GM23338 (cell line): ENCODE data around the gene SHISA7. TPM values are rescaled to one million over a fixed set of nuclear protein-coding genes. Genes with fewer than 3 reads are reported as not detected.
A peak's percentile ranks its signal among the peaks of the same experiment; 100 is the strongest.

ENCODE experiments used
- ATAC-seq: fragments of 200-7000 bp; cut with Tn5 transposase; 3 replicates; pipeline ENCODE4 v1.9.1; 2020
- DNase-seq: peaks from one replicate; pipeline ENCODE4 v3.0.0-alpha.2; 2015; ENCODE audit warnings: low spot score
- H2AFZ ChIP-seq: fragments of 200-600 bp; sonication (generic); 2 replicates; pipeline ENCODE4 v1.8.0; 2016; ENCODE audit warnings: antibody characterized with exemption, mild to moderate bottlenecking, moderate library complexity
- H3F3A ChIP-seq: fragments of 200-600 bp; sonication (generic); replicated peaks from 2 replicates; pipeline ENCODE4 v1.8.0; 2017; ENCODE audit warnings: antibody characterized with exemption, mixed run types, low read depth
- H3K27ac ChIP-seq: fragments of 200-600 bp; sonication (generic); 2 replicates; pipeline ENCODE4 v1.6.1; 2016; ENCODE audit warnings: low read depth
- H3K27me3 ChIP-seq: fragments of 200-600 bp; sonication (generic); 2 replicates; pipeline ENCODE4 v1.8.0; 2016; ENCODE audit warnings: mild to moderate bottlenecking, mixed run types, moderate library complexity; ENCODE audit not compliant: insufficient read depth
- H3K36me3 ChIP-seq: fragments of 200-600 bp; sonication (generic); 2 replicates; pipeline ENCODE4 v1.8.0; 2016; ENCODE audit warnings: mild to moderate bottlenecking; ENCODE audit not compliant: insufficient read depth
- H3K4me1 ChIP-seq: fragments of 200-600 bp; sonication (generic); 2 replicates; pipeline ENCODE4 v1.8.0; 2016; ENCODE audit warnings: mild to moderate bottlenecking, moderate library complexity; ENCODE audit not compliant: insufficient read depth
- H3K4me2 ChIP-seq: fragments of 200-600 bp; sonication (generic); 2 replicates; pipeline ENCODE4 v1.7.1; 2017; ENCODE audit warnings: mixed run types
- H3K4me3 ChIP-seq: fragments of 200-600 bp; sonication (generic); 2 replicates; pipeline ENCODE4 v1.6.1; 2016; ENCODE audit warnings: mixed run types
- H3K79me2 ChIP-seq: fragments of 200-600 bp; sonication (generic); replicated peaks from 2 replicates; pipeline ENCODE4 v1.8.0; 2017; ENCODE audit warnings: mild to moderate bottlenecking; ENCODE audit not compliant: insufficient read depth
- H3K9me2 ChIP-seq: fragments of 200-600 bp; sonication (generic); 2 replicates; pipeline ENCODE4 v1.8.0; 2017; ENCODE audit not compliant: insufficient read depth
- H4K20me1 ChIP-seq: fragments of 200-600 bp; sonication (generic); replicated peaks from 2 replicates; pipeline ENCODE4 v1.8.0; 2017; ENCODE audit warnings: mild to moderate bottlenecking; ENCODE audit not compliant: insufficient read depth
- H3K27ac Mint-ChIP-seq: 2 replicates; pipeline ENCODE4 v1.8.0; 2020; ENCODE audit warnings: inconsistent platforms, mild to moderate bottlenecking, moderate library complexity, mixed read lengths
- H3K27me3 Mint-ChIP-seq: 3 replicates; pipeline ENCODE4 v1.8.0; 2022; ENCODE audit warnings: low read depth, mild to moderate bottlenecking, moderate library complexity, mixed read lengths, inconsistent platforms; ENCODE audit not compliant: insufficient read depth, poor library complexity
- H3K36me3 Mint-ChIP-seq: 3 replicates; pipeline ENCODE4 v1.8.0; 2021; ENCODE audit warnings: low read depth, mild to moderate bottlenecking, inconsistent platforms, moderate library complexity, mixed read lengths
- H3K4me1 Mint-ChIP-seq: 3 replicates; pipeline ENCODE4 v1.8.0; 2020; ENCODE audit warnings: mild to moderate bottlenecking, inconsistent platforms, mixed read lengths
- H3K4me3 Mint-ChIP-seq: 3 replicates; pipeline ENCODE4 v1.8.0; 2021; ENCODE audit warnings: moderate library complexity, mild to moderate bottlenecking, inconsistent platforms, mixed read lengths
- H3K9me3 Mint-ChIP-seq: 3 replicates; pipeline ENCODE4 v1.8.0; 2020; ENCODE audit warnings: moderate library complexity, mild to moderate bottlenecking, inconsistent platforms, mixed read lengths
- EZH2phosphoT487 ChIP-seq: fragments of 200-600 bp; sonication (generic); IDR thresholded peaks from one replicate; pipeline ENCODE4 v1.8.1; 2018; ENCODE audit warnings: antibody characterized with exemption; ENCODE audit not compliant: unreplicated experiment
- POLR2AphosphoS5 ChIP-seq: IDR thresholded peaks from 2 replicates; pipeline ENCODE4 v1.6.1; 2016; ENCODE audit warnings: antibody characterized with exemption, low read depth
- ZNF114 ChIP-seq: fragments of 250-450 bp; sonication (Bioruptor Pico); IDR thresholded peaks from 2 replicates; pipeline ENCODE4 v1.5.0; 2020; ENCODE audit warnings: mild to moderate bottlenecking, moderate library complexity
- polyA plus RNA-seq: library from polyadenylated mRNA; unstranded; fragments of >200 nt; fragmentation: Nextera tagmentation; extraction: Ambion mirVana; gene quantifications from 2 replicates; pipeline ENCODE4 v1.2.1, GENCODE V29; 2016
- total RNA-seq: library from RNA; depleted of rRNA; stranded (reverse); fragments of >200 nt; shearing (Covaris generic); gene quantifications from 2 replicates; pipeline ENCODE4 v1.2.3, GENCODE V29; 2014
- TF ChIP-seq, protein P1 (sequence below): IDR thresholded peaks from one replicate; pipeline ENCODE4 v1.6.1; 2018; ENCODE audit warnings: antibody characterized with exemption; ENCODE audit not compliant: unreplicated experiment
- TF ChIP-seq, protein P2 (sequence below), 2 experiments: fragments of 200-600 bp in 1 of 2; sonication (generic) in 1 of 2; conservative IDR thresholded peaks; 2 replicates each; pipeline versions ENCODE4 v1.5.1 to v1.6.1; 2016 to 2017; ENCODE audit warnings: antibody characterized with exemption in 2 of 2, low read depth in 2 of 2, mild to moderate bottlenecking in 2 of 2, moderate library complexity in 1 of 2
- TF ChIP-seq, protein P3 (sequence below): fragments of 250-450 bp; sonication (Bioruptor Pico); IDR thresholded peaks from 2 replicates; pipeline ENCODE4 v1.5.0; 2020; ENCODE audit warnings: mild to moderate bottlenecking, moderate library complexity
- TF ChIP-seq, protein P4 (sequence below): IDR thresholded peaks from 2 replicates; pipeline ENCODE4 v1.6.1; 2016; ENCODE audit warnings: antibody characterized with exemption

Gene SHISA7
- total and polyA plus RNA-seq, 2 experiments from 2014 or later = 0.32 to 1.4 TPM

DNA sequence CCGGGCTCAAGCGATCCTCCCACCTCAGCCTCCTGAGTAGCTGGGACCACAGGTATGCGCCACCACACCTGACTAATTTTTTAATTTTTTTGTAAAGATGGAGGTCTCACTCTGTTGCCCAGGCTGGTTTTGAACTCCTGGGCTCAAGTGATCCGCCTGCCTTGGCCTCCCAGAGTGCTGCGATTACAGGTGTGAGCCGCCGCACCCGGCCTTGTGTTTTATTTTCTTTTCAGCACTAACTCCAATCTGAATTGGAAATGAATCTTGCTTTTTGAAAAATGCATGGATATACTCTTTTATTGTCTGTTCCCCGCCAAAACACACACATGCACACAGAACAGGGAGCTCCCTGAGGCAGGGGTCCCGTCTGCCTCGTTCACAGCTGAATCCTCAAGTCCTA is 19.6 kb upstream of the SHISA7 start (continued):
- TF ChIP-seq, protein P1, sequence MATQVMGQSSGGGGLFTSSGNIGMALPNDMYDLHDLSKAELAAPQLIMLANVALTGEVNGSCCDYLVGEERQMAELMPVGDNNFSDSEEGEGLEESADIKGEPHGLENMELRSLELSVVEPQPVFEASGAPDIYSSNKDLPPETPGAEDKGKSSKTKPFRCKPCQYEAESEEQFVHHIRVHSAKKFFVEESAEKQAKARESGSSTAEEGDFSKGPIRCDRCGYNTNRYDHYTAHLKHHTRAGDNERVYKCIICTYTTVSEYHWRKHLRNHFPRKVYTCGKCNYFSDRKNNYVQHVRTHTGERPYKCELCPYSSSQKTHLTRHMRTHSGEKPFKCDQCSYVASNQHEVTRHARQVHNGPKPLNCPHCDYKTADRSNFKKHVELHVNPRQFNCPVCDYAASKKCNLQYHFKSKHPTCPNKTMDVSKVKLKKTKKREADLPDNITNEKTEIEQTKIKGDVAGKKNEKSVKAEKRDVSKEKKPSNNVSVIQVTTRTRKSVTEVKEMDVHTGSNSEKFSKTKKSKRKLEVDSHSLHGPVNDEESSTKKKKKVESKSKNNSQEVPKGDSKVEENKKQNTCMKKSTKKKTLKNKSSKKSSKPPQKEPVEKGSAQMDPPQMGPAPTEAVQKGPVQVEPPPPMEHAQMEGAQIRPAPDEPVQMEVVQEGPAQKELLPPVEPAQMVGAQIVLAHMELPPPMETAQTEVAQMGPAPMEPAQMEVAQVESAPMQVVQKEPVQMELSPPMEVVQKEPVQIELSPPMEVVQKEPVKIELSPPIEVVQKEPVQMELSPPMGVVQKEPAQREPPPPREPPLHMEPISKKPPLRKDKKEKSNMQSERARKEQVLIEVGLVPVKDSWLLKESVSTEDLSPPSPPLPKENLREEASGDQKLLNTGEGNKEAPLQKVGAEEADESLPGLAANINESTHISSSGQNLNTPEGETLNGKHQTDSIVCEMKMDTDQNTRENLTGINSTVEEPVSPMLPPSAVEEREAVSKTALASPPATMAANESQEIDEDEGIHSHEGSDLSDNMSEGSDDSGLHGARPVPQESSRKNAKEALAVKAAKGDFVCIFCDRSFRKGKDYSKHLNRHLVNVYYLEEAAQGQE = no peak

DNA sequence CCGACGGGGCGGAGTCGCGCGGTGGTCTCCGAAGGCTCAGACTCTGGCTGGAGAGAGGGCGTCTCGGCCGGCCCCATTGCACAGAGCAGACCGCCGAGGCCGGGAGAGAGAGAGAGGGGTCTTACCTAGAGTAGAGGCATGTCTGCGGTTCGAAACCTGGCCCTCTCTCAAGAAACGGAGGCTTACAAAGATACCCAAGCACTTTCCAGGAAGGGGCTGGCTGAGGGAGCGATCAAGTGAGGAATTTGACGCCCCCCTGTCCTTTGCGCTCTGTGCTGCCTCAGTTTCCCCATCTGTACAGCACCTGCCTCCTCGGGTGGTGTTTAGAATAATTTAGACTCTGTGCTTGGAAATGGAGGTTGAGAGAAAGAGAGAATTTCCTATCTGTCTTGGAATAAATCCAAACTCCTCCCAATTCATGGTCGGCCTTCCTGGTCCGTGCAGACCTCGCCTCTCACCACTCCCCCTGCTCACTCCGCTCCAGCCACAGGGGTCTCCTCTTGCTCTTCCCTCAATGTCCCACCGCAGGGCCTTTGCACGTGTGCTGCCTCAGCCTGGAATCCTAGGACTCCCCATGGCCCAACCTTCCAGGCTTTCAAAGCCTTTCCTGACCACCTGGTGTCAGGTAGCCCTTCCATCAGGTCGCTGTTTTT is 19.0 kb upstream of the SHISA7 start:
- Mint-ChIP-seq H3K27me3 (peaks cover 19% of the 10 kb centered on the region), H3K36me3 (peaks cover 2% of the 10 kb centered on the region; the same call in 1 of the 3 replicates), H3K9me3 (peaks cover 3% of the 10 kb centered on the region; the same call in 1 of the 3 replicates), H3K4me1 (peaks cover 34% of the 10 kb centered on the region), H3K4me3 (peak overlapping the region; percentile 91), H3K27ac (no peak overlapping the region)
- H3K4me2 ChIP-seq = peak overlapping the region; percentile 68; the same call in 1 of the 2 replicates
- no peaks in the 10 kb centered on the region for H3K9me2 ChIP-seq
- no peak overlapping the region for H3K27ac ChIP-seq
- 0 out of 2 replicates have a peak overlapping the region, but pooled peaks have one; percentile 40 for H2AFZ ChIP-seq
- TF ChIP-seq ZNF114 (CRISPR knock-in tag) = no peak
- TF ChIP-seq, protein P2, sequence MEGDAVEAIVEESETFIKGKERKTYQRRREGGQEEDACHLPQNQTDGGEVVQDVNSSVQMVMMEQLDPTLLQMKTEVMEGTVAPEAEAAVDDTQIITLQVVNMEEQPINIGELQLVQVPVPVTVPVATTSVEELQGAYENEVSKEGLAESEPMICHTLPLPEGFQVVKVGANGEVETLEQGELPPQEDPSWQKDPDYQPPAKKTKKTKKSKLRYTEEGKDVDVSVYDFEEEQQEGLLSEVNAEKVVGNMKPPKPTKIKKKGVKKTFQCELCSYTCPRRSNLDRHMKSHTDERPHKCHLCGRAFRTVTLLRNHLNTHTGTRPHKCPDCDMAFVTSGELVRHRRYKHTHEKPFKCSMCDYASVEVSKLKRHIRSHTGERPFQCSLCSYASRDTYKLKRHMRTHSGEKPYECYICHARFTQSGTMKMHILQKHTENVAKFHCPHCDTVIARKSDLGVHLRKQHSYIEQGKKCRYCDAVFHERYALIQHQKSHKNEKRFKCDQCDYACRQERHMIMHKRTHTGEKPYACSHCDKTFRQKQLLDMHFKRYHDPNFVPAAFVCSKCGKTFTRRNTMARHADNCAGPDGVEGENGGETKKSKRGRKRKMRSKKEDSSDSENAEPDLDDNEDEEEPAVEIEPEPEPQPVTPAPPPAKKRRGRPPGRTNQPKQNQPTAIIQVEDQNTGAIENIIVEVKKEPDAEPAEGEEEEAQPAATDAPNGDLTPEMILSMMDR (conservative IDR thresholded peaks at IDR 0.05; ENCODE audit: low read depth in 2 of 2) = no peak
- TF ChIP-seq, protein P3, sequence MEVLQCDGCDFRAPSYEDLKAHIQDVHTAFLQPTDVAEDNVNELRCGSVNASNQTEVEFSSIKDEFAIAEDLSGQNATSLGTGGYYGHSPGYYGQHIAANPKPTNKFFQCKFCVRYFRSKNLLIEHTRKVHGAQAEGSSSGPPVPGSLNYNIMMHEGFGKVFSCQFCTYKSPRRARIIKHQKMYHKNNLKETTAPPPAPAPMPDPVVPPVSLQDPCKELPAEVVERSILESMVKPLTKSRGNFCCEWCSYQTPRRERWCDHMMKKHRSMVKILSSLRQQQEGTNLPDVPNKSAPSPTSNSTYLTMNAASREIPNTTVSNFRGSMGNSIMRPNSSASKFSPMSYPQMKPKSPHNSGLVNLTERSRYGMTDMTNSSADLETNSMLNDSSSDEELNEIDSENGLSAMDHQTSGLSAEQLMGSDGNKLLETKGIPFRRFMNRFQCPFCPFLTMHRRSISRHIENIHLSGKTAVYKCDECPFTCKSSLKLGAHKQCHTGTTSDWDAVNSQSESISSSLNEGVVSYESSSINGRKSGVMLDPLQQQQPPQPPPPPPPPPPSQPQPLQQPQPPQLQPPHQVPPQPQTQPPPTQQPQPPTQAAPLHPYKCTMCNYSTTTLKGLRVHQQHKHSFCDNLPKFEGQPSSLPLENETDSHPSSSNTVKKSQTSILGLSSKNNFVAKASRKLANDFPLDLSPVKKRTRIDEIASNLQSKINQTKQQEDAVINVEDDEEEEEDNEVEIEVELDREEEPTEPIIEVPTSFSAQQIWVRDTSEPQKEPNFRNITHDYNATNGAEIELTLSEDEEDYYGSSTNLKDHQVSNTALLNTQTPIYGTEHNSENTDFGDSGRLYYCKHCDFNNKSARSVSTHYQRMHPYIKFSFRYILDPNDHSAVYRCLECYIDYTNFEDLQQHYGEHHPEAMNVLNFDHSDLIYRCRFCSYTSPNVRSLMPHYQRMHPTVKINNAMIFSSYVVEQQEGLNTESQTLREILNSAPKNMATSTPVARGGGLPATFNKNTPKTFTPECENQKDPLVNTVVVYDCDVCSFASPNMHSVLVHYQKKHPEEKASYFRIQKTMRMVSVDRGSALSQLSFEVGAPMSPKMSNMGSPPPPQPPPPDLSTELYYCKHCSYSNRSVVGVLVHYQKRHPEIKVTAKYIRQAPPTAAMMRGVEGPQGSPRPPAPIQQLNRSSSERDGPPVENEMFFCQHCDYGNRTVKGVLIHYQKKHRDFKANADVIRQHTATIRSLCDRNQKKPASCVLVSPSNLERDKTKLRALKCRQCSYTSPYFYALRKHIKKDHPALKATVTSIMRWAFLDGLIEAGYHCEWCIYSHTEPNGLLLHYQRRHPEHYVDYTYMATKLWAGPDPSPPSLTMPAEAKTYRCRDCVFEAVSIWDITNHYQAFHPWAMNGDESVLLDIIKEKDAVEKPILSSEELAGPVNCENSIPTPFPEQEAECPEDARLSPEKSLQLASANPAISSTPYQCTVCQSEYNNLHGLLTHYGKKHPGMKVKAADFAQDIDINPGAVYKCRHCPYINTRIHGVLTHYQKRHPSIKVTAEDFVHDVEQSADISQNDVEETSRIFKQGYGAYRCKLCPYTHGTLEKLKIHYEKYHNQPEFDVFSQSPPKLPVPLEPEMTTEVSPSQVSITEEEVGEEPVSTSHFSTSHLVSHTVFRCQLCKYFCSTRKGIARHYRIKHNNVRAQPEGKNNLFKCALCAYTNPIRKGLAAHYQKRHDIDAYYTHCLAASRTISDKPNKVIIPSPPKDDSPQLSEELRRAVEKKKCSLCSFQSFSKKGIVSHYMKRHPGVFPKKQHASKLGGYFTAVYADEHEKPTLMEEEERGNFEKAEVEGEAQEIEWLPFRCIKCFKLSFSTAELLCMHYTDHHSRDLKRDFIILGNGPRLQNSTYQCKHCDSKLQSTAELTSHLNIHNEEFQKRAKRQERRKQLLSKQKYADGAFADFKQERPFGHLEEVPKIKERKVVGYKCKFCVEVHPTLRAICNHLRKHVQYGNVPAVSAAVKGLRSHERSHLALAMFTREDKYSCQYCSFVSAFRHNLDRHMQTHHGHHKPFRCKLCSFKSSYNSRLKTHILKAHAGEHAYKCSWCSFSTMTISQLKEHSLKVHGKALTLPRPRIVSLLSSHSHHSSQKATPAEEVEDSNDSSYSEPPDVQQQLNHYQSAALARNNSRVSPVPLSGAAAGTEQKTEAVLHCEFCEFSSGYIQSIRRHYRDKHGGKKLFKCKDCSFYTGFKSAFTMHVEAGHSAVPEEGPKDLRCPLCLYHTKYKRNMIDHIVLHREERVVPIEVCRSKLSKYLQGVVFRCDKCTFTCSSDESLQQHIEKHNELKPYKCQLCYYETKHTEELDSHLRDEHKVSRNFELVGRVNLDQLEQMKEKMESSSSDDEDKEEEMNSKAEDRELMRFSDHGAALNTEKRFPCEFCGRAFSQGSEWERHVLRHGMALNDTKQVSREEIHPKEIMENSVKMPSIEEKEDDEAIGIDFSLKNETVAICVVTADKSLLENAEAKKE (CRISPR knock-in tag) = no peak
- TF ChIP-seq POLR2AphosphoS5 = no peak
- TF ChIP-seq EZH2phosphoT487 = no peak
- TF ChIP-seq, protein P4, sequence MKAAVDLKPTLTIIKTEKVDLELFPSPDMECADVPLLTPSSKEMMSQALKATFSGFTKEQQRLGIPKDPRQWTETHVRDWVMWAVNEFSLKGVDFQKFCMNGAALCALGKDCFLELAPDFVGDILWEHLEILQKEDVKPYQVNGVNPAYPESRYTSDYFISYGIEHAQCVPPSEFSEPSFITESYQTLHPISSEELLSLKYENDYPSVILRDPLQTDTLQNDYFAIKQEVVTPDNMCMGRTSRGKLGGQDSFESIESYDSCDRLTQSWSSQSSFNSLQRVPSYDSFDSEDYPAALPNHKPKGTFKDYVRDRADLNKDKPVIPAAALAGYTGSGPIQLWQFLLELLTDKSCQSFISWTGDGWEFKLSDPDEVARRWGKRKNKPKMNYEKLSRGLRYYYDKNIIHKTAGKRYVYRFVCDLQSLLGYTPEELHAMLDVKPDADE = no peak
- H3F3A ChIP-seq = peaks cover 19% of the 10 kb centered on the region; the same call in 1 of the 2 replicates
- no peaks in the 10 kb centered on the region for H3K36me3 ChIP-seq
- ATAC-seq (no peak; the same call in 2 of the 3 replicates), DNase-seq (no peak)
- H3K4me1 ChIP-seq = peaks cover 26% of the 10 kb centered on the region
- H3K27me3 ChIP-seq = no peaks in the 10 kb centered on the region
- H3K79me2 ChIP-seq = peaks cover 21% of the 10 kb centered on the region
- no peaks in the 10 kb centered on the region; the same call in none of the 2 replicates for H4K20me1 ChIP-seq
- peak overlapping the region; percentile 42 for H3K4me3 ChIP-seq
